OCI-M2 (cell line): ENCODE measurements around the gene ARL10.
A peak's percentile ranks its signal among the peaks of the same experiment; 100 is the strongest.

Experiments
- DNase-seq: peaks from one replicate; lab custom pipeline; 2025; ENCODE audit not compliant: unreplicated experiment; lab: John Stamatoyannopoulos, UW

ARL10 gene

DNA sequence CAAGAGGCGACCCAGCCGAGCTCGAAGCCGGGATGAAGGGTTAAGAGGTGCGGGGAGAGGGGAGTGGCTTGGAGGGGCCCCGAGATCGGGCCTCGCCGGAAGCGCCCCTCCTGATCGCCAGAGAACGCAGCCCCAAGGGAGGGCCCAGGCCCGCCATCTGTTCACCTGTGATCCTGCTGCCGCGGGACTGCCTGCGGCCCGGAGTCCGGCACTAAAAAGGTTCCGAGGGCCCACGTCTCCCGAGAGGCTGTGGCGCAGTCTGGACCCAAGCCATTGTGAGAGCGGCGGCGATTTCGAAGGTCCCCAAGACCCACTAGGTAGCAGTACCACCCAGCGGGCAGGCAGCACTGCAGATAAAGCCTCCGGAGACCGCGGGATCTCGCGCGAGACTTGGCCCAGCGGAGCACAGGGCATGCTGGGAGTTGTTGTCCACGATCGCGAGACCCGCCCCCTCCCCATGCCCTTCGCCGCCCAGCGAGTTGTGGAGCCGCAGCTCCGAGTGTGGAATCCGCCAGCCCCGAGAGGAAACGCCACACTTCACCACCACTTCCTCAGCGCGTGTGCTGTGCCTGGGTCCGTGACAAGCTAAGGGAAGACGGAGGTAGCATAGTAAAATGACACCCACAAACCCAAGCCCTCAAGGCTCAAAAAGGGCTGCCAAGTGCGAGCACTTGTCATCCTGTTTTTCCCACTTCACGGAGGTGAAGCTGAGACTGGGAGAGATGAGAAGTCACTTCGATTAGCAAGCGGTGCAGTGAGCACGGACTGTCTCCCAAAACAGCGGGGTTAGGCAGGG is 3.7 kb upstream of the ARL10 start, which contains the start of gene KIAA1191:
TSS of gene KIAA1191 (minus strand) at position 328 of the 796 bp plus-strand sequence. CDS start 2,256 bp downstream, outside the sequence.
- DNase-seq, result peak; percentile 71

DNA sequence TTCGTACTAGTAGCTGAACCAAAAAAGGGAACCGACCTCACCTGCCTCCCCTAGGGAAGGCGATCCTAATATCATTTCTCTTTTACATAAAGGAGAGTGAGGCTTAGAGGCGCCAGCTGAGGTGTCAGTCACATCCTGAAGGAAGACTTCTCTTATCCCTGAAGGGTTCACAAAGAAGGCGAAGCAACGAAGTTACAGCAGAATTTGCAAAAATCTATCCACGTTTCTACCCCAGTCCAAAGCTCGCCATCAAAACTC is 3.1 kb upstream of the ARL10 start:
- DNase-seq, result no peak

DNA sequence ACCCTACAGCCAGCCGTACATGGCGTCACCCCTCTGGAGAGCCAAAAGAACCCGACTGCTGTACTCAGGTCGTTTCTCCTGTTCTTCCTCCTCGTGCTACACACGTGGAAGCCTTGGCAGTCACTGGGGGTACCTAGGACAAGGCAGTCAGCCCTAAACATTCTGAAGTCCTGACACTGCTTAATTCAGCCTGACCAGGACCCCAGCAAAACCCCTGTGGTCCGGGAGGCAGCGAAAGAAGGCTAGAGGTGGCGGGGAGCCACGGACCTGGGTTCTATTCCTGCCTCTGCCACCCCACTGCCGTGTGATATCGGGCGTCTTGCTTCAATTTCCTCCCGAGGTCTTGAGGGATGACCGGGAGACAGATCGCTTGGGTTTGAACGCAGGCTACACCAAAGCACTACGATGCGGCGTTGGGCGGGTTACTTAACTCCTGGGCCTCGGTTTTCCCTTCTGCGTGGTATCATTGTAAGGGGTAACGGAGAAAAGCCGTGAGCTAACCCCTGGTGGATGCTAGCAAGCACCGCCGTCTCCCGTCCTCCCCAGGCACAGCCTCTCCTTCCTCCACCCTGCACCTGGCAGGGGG is 429 bp upstream of the ARL10 start:
- no peak for DNase-seq

DNA sequence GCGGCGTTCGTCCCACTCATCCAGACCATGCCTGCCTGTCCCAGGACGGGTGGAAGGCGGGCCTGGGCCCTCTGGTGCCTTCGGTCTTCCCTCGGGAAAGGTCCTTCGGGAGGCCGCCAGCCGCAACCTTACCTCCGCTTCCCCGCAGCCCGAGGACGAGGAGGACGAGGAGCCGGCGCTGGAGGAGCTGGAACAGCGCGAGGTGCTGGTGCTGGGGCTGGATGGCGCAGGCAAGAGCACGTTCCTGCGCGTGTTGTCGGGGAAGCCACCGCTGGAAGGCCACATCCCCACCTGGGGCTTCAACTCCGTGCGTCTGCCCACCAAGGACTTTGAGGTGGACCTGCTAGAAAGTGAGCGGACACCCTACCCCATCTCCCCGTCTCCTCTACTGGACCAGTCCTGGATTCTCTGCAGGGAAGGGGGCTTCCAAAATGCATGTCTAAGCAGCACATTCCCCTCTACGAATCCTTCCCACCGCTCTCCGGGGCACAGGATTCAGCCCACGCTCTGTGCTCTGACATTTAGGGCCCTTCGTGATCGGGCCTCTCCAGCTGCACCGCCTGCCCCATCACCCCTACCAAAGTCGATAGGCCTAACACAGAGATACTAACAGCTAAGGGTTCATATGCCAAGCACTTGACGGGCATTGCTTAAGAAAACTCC is 1.1 kb downstream of the ARL10 start:
- DNase-seq, result no peak

DNA sequence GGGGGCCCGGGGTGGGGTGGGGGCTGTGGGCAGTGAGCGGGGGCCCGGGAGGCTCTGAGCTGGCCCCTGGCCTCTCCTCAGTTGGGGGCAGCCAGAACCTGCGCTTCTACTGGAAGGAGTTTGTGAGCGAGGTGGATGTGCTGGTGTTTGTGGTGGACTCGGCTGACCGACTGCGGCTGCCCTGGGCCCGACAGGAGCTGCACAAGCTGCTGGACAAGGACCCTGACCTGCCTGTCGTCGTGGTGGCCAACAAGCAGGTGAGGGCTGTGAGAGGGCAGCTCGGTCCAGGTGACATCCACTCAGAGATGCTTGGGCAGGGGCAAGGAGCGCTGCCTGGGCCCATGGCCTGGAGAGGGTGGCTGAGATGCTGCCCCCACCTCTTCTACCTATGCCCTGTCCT is 3.4 kb downstream of the ARL10 start:
- DNase-seq, result no peak

DNA sequence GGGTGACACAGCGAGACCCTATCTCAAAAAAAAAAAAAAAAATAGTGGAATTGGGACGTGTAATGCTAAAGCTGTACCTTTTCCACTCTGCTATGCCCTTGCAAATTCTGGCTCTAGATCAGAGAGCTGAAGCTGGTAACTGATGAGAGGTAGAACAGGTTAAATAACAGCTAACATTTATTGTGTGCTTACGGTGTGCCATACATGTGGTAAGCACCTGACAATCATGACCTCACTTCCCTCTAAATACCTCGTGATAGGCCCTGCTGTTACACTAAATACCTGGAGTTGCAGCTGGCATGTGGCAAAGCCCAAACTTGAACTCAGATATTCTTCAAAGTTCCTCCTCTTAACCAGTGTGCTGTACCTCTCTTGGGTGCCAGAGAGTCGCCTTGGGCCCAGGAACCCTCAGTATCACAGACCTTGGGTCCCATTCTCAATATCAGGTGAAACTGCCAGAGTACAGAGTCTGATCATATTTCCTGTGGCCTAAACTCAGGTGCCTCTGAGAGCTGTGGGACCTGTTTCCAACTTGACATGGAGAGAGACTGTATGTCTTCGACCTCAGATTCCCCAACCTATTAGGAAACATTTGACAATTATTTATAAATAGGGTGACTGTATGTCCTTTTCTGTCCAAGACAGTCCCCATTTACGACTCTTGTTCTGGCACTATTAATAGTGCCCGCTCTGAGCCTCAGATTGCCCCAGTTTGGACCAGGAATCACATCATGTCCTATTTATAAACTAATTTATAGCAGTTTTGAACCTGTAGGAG is 4.8 kb downstream of the ARL10 start:
- DNase-seq, result no peak

DNA sequence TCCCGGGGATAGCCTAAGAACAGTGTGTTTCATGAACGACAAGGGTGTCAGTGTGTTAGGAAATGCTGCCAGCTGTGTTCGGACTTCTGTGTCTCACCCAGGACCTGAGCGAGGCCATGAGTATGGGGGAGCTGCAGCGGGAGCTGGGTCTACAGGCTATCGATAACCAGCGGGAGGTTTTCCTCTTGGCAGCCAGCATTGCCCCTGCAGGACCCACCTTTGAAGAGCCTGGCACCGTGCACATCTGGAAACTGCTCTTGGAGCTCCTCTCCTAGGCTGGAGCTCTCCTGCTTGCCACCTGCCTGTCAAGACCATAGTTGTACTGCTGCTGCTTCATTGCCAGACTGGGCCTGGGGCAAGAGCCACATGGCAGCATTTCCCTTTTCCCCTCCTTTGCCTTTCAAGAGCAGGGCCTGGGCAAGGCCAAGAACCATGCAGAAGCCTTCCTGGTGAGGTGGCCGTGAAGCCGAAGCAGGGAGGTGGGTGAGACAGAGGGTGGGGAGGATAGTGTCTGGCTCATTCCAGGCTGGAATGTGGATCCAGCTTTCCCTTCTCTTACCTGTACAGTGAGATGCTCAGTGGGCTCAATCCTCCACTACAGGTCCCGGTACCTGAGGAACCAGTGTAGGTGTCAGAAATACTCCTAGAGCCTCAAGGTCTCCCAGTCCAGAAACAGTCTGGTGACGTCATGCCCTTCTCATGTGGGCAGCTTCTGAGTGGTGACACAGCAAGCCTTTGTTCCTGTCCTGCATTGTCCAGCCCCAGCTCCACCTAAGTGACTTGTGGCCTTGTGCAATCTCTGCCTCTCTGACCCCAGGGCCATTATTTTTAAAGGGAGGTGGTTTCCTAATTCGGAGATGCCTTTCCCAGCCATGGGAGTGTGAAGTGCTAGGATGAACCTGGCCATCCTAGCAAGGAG is 6.6 kb downstream of the ARL10 start:
- DNase-seq, result no peak

DNA sequence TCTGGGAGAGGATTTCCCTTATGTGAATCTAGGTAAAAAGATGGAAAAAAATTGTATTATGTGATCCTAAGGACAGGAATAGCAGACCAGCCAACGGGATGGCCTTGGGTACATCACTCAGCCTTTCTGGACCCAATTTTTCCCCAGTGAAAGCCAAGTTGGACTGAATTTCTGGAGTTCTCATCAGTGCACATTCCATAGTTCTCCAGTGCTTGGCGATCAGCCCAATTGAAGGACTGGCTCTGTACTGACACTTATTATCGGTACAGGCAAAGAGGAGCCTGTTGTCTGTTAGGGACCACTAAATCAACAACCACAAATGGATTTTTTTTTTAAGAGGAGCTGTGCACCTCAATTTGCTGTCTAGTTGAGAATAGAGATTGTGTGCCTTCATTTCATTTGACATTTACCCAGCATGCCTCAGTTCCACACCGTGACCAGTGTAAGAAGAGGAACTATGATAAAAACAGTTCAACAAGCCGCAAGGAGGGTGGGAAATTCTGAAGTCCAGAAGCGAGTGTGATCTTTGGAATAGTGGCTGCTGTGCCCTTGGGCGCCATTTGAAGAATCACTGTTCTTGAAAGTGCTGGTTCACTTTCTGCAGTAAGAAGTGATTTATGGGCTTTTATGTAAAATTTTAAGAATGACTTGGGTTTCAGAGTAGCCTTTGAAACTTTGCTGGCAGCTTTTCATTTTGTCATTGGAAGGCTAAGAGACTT is 8.0 kb downstream of the ARL10 start:
- no peak for DNase-seq

DNA sequence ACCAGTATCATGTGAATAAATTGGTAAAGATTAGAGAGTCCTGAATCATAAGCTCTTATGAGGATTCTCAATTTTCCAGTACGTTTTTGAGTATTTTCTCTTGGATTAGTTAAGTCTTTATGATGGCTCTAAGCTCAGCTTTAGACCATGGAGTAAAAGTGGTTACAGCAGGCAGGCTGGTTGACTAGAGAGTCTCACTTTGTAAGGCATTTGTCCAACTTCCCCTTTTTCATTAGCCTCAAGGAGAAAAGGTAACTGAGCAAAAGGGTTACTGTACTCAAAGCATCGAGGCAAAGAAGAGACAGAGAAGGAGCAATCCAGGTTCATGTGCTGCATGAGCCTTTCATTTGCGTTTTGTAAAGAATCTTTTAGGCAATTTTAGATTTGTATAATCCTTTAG is 14.6 kb downstream of the ARL10 start:
- no peak for DNase-seq

DNA sequence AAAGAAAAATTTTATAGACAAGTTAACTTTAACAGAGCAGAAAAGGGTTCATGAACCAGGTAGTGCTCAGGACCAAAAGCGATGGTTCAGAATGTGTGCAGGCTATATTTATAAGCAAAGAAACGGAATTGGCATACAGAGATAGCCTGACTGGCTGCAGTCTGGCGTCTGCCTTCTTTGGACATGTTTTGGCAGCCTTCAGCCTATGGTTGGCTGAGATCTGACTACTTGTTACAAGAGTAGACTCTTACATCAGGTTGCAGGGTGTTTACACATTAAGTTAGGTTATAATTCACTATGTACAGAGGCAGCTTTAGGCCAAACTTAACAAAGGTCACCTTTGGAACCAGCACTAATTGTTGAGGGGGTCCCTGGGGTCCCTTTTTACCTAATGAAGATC is 16.1 kb downstream of the ARL10 start:
- no peak for DNase-seq

DNA sequence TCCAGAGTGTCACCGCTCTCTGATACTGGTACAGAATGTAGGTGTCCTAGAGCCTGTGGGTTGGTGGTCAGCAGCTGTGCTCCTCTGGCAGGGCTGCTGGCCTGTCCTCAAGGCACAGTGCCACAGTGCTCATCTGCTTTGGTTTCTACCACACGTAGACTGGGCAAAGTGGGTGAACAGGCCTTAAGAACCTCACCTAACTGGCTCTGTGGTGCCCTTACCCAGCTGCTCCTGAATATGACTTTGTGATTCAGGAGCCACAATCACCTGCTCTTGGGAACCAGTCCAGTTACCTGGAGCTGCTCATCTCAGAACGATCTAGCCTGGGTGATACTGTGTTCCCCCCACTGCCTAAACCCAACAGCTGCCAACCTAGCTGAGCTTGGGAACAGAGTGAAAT is 16.7 kb downstream of the ARL10 start:
- no peak for DNase-seq

DNA sequence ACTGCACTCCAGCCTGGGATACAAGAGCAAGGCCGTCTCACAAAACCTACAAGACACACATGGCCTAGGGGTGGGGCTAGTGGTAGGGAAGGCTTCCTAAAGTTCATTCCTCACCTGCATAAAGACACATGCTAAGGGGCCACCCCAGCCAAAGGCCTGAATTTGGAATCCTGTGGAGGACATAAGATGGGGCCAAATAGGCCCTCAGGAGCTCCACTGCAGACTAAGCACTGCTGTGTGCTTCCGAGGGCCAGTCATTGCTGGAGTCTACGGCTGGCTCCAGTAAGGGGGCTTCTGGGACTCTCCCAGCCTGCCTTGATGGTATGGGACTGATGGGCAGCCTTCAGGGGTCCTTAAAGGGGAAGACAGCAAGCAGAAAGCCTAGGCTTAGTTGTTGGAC is 17.4 kb downstream of the ARL10 start:
- DNase-seq, result no peak

DNA sequence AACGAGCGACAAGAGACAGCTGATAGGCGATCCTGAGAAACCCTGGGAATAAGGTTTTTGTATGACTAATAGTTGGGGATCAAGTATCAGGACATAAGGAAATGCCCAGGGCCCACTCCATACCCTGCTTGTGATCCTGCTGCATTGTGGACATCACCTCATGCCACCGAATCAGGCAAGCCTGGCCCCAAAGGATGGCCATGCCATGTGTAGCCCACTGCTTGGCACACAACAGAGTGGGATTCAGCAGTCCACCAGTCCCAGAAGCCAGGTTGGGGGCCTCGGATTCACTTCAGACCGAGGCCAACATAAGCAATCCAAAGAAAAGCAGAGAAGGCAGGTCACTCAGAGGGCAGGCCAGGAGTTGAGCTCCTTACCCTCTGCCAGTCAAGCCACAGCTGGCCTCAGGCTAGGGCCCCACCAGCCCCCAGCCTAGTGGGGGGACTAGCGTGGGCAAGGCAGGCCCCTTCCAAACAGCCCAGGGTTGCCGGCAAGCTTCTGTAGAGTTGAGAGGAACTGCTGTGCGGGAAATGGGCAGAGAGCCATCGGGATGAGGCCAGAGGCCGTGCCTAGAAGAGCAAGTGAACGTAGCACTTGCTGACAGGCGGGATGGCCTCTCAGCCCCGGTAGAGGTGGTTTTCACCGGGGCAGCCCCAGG is 18.1 kb downstream of the ARL10 start:
- no peak for DNase-seq

DNA sequence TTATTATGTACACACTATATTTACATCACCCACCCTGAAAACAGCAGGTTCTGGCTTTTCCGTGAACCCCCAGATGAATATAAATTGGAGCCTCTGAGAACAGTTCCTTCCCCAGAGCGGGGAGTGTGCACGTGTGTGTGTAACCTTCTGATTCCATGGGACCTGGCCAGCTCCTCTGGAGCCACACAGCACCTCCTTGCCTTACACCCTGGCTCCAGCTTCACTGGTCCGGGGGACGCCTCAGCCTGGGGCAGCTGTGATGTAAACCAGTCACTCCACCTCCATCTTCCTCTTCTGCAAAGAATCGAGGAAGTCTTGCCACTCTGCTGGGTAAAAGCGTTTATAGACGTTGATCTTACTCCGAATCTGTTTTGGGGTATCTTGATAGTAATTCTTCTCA is 18.7 kb downstream of the ARL10 start:
- no peak for DNase-seq

DNA sequence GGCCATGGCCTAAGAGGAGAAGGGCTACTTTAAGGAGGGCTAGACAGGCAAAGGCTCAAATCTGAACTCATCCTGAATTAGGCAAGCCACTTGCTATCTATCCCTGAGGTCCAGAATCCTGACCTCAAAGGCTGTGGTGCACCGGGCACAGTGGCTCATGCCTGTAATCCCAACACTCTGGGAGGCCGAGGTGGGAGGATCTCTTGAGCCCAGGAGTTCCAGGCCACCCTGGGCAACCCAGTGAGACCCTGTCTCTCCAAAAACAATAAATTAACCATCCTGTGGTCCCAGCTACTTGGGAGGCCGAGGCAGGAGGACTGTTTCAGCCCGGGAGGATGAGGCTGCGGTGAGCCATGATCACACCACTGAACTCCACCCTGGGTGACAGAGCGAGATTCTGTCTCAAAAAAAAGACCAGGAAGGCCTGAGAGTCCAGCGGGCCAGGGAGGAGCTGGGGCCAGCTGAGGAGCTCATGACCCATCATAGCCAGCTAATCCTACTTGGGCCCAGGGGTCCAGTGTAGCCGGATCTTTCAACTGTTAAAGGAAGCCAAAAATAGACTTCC is 19.2 kb downstream of the ARL10 start:
- DNase-seq, result no peak

DNA sequence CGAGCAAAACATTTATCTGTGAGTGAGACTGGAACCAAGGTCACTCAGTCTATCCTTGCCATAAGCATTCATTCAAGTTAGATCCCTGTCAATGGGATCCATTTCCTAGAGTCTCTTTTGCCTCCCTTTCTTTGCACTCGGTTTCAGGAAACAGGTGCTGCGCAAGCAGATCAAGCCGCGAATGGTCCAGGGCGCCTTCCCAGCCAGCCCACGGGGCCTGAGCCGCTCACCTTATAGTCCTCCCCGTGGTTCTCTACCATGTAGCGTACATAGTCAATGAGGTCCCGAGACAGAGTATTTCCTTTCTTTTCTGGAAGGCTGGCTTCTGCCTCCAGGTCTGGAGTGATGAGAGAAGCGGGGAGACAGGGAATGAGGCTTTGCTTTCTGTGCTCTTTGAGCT is 19.7 kb downstream of the ARL10 start:
- DNase-seq, result no peak

DNA sequence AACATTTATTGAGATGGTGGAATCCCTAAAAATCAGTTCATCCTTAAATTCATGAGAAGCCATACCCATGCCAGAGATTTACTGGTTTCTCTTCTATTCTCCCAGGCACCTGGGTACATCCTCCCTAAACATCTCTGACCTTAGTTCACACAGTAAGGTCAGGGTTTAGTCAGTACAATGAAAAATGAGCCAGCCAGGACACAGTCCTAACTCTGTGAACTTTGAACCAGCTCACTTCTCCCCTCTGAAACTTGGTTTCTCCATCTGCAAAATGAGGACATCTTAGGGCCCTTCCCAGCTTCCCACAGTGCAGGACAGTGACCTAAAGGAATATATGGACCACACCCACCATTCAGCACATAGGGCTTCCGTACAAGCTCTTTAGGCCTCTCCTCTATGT is 21.2 kb downstream of the ARL10 start:
- DNase-seq, result no peak

DNA sequence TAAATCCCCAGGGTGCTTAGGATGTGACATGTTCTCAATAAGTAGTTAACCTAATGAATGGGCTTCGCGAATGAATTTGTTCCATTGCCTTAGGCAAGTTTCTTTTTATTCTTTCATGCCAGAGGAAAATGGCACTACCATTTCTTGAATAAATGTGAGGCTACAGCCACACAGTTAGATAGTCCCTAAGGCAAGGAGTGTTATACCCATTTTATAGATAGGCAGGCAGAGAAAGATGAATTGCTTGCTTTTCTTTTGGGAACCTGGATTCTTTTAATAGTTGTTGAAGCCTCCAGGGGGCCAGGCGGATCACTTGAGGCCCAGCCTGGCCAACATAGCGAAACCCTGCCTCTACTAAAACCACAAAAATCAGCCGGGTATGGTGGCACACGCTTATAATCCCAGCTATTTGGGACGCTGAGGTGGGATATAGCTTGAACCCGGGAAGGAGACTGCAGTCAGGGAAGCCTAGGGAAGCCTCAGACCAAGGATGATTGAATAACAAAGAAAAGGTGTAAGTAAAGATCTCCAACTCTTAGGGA is 22.2 kb downstream of the ARL10 start:
- no peak for DNase-seq

DNA sequence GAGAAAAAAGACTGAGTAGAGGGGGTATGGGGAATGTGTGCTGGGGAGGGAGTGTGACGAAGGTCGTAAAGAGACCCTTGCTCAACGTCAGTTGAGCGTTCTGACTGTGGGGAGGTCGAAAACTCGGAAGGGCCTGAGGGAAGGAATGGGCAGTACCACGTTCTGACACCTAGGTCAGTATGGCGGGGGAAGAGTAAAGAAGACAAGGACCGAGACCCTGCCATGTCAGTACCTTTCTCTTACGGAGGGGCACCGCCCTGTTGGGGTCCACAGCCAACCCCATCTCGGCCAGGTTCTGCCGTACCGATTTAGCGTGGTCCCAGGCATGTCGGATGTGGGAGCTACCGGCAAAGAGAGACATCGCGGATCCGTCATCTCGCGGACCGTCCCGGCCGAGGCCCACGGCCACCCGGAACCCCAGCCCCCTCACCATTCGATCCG is 22.7 kb downstream of the ARL10 start:
- no peak for DNase-seq
